Stimulated activated CD4-positive, alpha-beta T cell treated with anti-CD3 and anti-CD28 coated beads, Interleukin-1b, Interleukin-23, amount 100 ng/mL, for 48 hours (primary cell): ENCODE data around the gene MBP.

Experiments used
- DNase-seq: peaks from one replicate; pipeline ENCODE4 v3.0.0-alpha.2; 2020

MBP gene

GRCh38 chr18:77098029-77098428 lies 34.6 kb downstream of the MBP start:
- no peak for DNase-seq

- no peak for DNase-seq
Measured at GRCh38 chr18:77096936-77097886, 35.4 kb downstream of the MBP start.

DNA sequence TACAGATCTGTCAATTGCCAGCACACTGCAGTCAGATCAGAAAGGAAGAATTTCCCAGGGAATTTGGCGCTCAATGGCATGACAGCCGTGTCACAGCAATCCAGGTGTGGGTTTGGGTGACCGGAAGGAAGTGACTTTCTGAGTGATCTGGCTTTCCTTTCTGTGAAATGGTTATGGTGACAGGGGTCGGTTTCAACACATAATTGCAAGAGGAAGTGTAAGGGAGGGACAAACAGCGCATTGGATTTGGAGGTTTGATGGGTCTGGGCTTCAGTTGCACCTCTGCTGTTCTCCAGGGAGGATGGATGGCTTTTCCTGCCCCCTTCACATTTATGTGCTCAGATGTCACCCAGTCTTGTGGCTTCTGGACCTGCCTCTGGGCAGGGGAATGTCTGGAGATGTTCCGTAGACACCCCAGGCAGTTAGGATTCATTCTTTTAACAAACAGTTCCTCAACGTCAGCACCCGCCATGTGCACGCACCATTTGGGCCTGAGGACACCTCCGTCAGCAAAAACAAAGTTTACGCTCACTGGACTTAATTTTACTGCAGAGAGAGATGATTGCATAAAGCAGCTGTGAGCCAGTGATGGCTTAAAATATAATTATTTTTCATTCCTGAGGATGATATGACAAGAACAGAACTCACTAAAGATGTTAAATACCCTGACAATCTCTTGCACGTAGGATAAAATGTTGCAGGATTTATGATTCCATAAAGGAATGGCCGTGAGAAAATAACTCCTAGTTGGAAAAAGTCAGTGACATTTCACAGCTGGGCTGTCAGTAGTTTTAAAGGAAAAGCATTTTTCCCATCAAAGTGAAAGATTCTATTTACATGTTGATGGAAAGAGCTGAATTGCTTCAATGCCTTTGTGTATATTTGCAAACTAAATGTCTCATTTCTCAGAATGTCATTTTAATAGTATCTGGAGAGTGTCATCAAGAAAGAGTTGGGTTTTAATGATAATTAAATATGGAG lies 36.9 kb downstream of the MBP start:
- DNase-seq: no peak

DNA sequence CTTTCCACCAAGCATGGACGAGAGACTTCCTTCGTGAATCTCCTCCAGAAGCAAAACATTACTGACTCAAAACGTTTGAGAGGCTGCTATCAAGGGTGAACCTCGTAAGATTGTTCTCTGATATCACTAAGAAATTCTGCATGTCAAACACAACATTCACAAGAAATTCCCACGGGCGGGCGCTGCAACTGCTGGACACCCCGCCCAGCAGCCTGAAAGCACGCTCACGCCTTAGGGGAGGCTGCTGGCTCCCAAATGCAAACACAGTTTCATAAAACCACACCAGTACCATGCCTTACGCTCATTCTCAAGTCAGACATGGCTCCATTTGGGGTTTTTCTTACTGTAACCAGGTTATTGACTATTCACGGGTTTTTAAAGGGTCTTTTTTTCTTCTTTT lies 39.0 kb downstream of the MBP start:
- DNase-seq: no peak

DNA sequence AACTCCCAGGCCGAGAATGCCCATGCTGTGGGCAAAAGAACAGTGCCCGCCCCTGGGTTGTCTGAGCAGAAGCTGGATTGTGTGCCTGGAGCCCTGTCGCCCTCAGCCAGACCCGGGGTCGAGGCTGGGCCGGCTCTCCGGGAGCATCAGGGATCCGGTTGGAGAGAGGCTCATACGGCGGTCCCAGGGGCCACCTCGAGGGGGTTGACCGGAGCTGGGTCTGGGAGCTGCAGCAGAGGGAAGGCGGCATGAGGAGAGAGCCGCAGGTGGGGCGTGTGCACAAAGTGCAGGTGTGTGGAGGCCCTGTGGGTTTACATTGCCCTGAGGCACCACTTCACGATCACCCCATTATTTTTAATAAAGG lies 39.5 kb downstream of the MBP start:
- no peak for DNase-seq

GRCh38 chr18:77092104-77093066 lies 40.2 kb downstream of the MBP start:
- DNase-seq: no peak

DNA sequence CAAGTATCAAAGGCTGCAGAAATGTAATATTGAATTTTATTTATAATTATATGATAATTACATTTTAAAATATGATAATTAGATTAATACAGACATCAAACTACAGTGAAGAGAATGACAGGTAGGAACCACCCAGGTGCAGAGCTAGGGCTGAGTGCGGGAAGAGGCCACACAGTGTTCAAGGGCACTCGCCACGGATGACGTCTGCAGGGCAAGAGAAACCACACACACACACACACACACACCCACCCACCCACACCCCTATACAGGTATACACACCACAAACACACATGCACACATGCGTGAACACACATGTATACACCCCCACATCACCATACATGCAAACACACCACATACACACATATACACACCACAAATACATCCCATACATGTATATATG lies 41.2 kb downstream of the MBP start:
- DNase-seq: no peak

GRCh38 chr18:77090546-77091174 lies 41.9 kb downstream of the MBP start:
- DNase-seq: no peak

- DNase-seq: no peak
Measured at GRCh38 chr18:77089723-77090285, 42.8 kb downstream of the MBP start.

DNA sequence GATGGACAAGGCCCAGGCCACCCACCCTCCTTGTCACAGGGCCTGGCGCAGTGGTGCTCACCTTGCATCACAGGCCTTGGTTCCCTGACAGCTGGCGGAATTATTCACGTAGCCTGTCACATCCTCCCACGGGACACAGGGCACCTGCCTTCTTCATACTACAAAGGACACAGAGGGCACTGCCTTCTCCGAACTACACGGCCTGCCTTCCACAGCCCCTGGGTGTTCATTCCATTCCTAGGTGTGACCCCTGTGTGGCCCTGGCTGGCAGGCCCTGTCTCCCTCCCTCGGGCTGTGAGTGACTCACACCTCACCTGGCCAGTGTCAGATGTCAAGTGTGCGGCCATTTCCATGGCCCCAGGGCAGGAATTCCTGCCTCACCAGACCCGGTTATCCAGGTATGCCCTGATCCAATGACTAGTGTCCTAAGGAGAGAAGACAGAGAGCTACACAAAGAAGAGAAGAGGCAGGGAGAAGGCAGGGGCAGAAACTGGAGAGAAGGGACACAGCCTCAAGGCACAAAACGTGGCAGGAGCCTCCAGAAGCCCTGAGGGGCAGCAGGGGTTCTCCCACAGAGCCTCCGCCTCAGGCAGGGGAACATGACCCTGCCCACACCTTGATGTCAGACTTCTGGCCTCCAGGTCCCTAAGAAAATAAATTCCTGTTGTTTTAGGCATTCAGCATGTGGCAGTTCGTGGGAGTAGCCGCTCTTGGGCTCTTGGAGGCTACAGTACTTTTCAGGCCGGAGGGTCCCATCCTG lies 43.4 kb downstream of the MBP start:
- DNase-seq: no peak

- DNase-seq: no peak
Measured at GRCh38 chr18:77087393-77088141, 45.0 kb downstream of the MBP start.

- DNase-seq: no peak
Measured at GRCh38 chr18:77086656-77087392, 45.8 kb downstream of the MBP start.

DNA sequence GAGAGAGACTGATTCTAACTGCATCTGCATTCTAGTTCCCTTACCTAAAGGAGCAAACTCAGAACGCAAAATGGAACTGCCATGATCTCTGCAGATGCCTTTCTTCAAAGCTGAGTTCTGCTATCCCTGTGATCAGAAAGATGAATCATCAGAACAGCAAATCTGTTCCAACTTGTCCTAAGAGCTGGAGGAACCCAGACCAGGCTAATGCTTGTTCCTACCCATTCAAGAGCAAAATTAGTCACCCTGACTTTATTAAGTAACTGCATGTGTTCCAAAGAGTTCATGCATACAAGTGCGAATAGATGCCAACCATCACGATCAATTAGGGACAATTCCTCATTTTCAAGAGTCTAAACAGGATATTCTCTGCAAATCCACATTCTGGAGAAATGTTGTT lies 46.5 kb downstream of the MBP start:
- no peak for DNase-seq

GRCh38 chr18:77084688-77085035 lies 47.9 kb downstream of the MBP start:
- no peak for DNase-seq

- no peak for DNase-seq
Measured at GRCh38 chr18:77082316-77082955, 50.1 kb downstream of the MBP start.

DNA sequence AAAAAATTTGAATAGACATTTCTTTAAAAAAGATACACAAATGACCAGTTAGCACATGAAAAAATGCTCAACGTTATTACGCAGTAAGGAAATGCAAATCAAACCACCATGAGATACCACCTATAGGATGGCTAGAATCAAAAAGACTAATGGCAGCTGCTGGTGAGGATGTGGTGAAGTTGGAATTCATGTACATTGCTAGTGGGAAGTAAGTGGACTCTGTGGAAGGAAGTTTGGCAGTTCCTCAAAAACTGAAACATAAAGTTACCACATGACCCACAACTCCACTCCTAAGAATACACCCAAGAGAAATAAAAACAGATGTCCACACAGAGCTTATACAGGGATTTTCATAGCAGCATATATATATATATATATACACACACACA lies 51.2 kb downstream of the MBP start:
- no peak for DNase-seq

DNA sequence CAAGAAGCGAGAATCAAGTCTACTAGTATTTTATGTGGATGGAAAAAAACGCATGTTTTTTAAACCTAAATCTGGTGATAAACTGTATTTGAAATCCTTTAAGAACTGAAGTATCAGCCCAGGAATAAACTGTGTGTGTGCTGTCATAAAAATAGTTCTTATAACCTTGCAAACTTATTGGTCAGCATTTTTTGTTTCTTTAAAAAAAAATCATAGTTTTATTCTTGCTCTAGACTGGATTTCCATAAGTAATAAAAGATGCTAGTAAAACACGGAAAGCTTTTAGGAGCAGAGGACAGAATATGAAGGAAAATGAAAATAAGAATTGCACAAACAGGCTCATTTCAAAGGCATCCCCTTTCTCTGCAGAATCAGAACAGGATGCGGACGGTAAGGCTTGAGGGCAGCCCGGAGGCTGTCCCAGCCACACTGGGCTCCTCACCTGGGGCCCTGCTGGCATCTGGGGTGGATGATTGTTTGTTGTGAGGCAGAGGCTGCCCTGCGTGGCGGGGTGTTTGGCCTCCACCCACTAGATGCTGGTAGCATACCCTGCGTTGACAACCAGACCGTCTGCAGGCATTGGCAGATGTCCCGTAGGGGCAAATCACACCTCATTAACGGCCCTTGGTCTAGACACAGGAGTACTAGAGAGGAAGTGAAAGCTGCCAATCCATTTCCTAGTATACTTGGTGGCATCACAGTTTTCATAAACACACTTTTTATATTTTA lies 52.5 kb downstream of the MBP start:
- no peak for DNase-seq

DNA sequence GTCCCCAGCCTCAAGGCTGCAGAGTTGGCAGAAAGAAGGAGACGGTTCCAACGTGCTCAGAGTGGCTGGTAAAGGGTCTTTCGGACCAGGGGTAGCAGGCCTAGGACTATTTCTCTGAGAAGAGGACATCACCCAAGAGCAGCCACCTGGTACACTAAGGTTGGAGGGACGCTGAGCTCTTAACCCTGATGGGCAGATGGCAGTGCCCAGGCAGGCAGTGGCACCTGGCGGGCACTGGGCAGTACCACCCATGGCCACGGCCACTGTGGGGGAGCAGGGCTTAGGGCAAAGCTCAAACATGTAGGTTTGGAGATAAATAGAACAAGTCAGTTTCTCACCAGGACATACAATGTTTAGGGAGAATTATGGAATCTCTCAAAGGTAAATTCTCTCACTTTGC lies 53.5 kb downstream of the MBP start:
- no peak for DNase-seq
